HG02610 (cell line): ENCODE data around the gene SH3RF1.
"Not testable (repeated sequence)": the region's sequence is repeated elsewhere in the genome, so short reads cannot be mapped to it uniquely, and the experiment has no call there.

Experiments
- ATAC-seq: cut with Tn5 transposase; IDR thresholded peaks from one replicate; pipeline ENCODE4 v1.9.1; 2021; ENCODE audit warnings: mild to moderate bottlenecking, moderate library complexity; ENCODE audit not compliant: unreplicated experiment

Gene SH3RF1

DNA sequence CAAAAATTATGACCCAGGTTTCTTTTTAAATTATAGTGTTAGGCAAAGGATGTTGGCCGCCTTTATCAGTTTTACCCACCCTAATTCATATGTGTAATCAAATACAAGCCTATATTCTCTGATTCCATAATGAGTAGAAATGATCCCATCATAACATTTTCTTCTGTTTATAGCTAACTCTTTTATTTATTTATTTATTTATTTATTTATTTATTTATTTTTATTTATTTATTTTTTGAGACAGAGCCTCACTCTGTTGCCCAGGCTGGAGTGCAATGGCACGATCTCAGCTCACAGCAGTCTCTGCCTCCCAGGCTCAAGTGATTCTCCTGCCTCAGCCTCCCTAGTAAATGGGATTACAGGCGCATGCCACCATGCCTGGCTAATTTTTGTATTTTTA is 7.1 kb upstream of the SH3RF1 start:
- ATAC-seq: not testable (repeated sequence)

DNA sequence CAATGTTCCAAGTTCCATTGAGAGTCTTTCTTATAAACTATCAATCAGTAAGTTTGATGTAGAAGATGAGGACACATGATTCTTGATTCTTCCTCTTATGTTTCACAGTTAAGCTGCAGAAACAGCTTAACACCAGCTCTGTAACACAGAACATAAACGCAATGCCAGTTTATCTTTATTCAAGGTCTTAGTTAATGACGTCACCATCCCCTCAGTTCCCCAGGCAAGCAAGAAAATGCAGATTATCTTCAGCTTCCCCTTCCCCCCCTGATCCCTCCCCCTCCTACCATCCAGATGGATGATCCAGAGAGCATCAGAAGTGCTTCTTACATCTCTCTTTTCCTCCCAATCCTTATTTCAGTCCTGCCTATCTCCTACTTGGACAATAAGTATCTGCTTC is 4.4 kb upstream of the SH3RF1 start:
- no peak for ATAC-seq

DNA sequence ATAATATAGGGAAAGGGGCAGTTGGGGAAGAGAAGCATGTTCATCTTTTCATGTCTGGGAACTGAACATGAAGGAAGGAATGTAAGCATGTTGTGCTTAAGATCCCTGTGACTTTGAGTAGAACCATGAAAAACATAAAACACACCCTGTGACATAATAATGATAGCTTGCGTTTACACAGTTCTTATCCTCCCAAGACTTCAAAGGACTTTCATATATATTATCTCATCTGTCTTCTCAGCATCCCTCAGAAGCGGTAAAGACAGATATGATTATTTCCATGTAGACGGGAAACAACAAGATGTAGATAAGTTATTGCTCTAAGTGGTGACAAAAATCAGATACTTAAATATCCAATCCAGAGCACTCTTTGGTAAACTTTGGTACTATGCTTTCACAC is 3.3 kb upstream of the SH3RF1 start:
- ATAC-seq: no peak

DNA sequence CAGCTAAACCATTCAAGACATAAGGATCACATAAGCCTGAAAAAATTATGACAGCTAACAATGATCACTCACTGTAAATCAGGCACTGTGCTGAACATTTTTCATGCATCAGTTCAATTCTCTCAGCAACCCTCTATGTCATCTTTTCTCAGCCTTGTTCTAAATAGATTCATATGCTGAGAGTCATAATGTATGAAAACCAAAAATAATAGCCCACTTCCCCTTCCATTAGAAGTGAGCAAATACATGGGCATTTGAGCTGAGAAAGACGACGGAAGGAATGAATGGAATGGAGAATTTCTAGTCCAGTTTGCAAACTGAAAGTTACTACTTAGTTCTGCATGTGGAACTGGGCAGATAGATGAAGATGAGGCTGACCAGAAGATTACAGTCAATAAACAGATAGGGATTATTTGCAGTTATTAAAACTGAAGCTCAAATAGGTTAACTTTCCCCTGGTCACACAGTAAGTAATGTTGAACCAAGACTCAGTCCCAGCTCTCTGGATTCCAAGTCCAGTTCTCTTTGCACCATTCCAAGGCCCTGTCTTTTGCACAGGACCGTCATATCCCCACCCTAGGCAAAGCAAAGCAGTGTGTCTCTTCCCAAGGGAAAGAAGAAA is 1.6 kb upstream of the SH3RF1 start:
- peak; percentile 32 for ATAC-seq

DNA sequence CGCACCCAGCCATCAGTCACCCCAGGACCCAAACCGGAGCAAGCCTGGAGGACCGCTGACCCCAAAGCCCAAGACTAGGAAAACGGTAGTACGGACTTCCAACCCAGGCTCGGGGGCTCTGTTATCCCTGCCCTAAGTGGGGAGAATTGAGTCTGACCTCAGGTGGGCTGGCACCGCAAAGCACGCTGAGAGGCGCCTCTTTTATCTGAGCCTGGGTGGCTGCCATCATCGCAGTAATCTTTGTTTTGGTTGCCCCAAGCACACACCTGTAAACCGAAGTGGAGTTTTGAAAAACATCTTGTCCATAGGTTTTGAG is 894 bp upstream of the SH3RF1 start:
- no peak for ATAC-seq

DNA sequence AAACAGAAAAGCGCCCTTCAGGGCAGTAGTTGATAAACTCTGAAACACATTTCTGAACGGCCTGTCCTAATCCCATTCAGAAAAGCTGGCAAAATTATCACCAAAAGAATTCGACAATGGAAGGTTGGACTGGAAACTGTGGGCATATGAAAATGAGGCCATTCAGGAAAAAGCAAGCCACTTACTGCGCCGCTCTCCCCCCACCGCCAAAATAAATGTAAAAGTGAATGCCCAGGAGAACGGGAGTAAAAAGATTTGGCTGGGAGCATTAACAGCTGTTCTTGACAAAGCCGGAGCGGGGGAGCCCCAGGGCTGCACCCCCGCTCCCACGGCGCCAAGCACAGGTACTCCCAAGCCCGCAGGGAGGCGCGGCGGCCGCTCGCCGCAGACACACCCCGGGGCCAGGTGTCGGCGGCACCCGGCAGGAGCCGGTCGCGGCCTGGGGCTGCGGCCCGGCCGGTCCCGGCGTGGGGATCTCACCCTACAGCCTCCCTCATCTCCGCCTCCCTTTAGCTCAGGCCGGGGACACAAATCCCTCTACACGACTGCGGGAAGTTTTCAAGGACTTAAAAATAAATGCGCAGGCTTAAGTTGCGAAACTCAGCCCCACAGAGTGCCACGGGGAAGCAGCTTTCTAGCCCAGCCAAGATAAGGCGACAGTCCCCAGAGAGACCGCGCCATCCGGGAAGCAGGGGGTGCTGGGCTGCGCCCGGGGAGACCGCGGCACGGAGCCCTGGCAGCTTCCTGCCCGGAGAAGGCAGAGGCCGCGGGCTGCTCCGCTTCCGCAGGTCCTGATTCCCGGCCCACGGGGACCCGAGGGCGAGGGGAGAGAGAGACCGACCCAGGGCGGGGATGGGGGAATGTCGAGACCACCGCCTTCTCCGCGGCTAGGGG is 593 bp downstream of the SH3RF1 start:
- ATAC-seq: peak; percentile 44

DNA sequence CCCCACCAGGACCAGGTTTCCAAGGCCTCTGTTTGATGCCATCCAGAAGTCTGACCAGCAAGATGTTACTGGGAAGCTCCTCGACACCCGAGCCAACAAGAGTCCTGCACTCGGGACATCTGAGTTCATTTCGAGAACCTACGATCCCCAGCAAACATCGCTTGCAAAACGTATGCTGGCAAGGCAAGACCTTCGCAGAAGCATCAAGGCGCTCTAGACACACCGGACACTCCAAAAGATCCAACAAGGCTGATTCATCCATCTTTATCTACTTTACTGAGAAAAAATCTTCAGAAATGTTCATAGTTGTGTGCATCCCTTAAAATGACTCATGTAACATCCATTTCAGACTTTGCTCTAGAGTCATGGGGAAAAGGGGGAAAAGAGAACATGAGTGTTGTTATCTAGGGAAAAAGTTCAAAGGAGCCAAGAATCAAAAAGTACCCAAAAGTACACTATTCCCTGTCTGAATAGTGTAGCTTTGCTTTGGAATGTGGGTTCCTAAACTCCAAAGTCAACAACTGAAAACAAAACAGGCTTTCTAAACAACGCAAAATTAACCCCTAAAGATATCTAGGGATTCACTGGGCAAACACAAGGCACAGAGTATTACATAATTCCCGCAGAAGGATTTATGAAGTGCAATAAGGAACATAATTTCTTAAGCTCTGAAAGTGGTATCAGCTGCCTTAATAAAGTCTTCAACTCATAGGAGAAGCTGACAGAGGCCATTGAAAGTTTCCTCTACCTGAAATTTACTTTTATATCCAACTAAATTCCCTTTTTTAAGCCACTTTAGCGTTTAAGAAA is 1.6 kb downstream of the SH3RF1 start:
- no peak for ATAC-seq

DNA sequence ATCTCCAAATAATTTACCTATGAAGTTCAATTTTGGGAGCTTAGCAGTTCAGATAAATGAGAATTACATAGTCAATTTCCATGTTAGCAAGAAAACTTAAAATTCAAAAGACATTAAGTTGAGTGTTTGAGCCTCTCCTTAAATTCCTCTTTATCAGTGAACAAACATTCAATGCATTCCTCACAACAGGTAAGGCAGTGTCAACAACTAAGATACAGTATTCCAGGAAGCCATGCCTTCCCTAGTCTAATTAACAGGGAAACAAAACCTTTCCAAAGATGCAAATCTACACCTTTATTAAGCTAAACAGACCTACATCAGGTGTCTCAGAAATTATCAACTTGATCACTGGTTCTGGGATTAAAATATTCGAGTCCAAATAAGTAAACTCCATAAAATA is 3.7 kb downstream of the SH3RF1 start:
- no peak for ATAC-seq

DNA sequence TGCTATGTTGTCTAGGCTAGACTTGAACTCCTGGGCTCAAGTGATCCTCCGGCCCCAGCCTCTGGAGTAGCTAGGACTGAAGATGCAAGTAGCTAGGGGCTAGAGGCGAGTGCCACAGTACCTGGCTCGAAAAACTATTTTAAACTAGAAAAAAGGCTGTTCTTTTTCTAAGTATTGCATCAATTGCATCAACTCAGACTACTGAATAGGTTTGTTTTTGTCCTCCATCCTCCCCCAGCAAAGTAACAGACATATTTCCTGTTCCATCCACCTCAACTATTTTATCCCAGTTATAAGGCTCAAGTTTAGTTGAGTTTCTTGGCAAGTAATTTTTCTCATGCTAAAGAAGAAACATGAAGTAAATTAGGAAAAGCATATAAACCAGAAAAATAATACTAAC is 4.1 kb downstream of the SH3RF1 start:
- no peak for ATAC-seq

DNA sequence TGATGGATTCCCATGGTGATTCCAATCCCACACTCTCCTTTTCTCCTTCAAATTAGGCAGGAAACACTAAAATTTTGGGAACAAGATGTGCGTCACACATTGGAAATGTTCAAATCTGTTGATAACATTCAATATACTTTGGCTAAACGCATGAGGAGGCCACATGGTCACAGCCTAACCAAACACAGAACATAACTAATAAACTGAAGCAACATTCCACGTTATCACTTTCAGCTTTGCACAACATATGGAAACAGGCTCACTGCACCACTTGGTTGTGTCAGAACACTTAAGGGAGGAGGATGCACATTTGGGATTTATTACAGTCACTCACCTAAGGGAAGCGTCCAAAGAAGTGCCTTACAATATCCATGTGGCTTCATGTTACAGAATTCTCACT is 4.7 kb downstream of the SH3RF1 start:
- no peak for ATAC-seq

DNA sequence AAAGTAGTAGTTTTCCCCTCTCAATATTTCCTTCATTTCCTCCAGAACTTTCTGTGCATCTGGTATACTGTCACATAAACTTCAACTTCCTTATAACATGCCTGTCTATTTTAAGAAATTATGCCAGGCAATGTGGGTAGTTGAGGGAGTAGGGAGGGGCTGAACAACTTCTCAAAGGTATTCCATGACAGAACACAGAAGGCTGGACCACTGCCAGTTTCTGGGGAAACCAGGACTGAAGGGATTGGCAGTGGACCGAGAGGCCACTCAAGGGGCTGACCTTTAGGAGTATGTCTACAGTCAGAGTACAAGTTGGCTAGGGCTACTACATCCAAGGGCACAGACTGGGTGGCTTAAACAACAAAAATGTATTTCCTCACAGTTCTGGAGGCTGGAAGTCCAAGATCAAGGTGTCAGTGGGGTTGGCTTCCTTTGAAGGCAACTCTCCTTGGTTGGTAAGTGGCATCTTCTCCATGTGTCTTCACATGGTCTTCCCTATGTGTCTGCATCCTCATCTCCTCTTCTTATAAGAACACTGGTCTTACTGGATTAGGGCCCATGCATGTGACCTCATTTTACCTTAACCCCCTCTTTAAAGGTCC is 6.9 kb downstream of the SH3RF1 start:
- ATAC-seq: no peak

DNA sequence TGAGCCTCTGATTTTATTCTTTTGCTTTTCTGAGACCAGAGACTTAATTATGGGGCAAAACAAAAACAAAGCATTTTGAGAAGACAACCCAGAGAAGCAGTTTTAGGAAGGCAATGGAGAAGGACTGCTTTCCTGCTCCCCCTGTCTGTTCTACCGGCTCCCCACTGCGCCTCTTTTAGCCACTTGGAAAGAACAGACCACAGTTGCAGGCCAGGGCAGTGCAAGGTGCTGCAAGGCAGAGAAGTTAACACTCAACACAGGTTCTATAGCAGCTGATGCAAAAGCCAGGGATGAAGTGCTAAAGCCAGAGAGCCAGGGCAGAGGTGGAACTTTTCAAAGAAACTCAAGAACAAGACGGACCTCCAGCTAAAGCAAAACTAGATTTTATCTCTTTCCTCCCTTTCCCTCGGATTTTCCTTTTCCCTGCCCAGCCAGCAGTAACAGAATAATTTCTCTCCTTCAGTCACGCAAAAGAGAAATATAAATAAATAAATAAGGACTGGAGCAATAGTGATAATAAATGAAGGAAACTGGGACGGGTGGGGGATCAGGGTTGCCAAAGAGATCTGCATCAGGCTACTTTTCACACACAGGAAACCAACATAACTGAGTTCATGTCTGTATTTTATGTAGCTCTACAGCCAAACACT is 10.4 kb downstream of the SH3RF1 start:
- no peak for ATAC-seq

DNA sequence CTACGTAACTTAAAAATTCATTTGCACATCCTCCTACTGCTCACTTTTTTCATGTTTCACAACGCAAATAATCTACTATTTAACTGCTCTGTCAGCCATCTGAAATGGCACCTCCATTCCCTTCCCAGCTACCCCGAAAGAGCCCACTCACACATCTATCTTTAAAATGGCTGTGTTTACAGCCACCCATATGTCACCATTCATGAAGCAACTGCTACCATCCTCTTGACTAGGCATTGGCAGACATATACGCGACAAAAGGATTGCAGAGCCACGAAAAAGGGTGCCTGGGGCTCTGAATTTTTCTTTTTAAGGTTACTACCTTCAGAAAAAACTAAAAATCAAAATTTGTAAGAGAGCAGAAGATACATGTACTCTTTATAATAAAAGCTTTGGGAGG is 11.5 kb downstream of the SH3RF1 start:
- ATAC-seq: no peak

DNA sequence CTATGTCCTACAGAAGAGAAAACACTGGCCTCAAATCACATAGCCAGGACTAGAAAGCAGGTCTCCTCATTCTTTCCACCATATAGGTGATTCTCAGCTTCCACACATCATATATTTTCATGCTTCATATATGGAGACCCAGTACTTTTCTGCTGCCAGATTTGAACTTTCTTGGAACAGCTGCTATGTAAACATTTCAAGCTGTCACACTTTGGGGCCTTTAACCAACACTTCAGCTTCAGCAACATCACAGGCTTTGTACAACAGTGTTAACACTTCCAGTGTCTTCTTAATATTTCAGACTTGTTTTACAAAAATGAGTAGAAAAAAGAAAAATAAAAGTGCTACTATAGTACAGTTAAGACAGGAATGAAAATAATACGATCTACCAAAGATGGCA is 12.6 kb downstream of the SH3RF1 start:
- ATAC-seq: no peak

DNA sequence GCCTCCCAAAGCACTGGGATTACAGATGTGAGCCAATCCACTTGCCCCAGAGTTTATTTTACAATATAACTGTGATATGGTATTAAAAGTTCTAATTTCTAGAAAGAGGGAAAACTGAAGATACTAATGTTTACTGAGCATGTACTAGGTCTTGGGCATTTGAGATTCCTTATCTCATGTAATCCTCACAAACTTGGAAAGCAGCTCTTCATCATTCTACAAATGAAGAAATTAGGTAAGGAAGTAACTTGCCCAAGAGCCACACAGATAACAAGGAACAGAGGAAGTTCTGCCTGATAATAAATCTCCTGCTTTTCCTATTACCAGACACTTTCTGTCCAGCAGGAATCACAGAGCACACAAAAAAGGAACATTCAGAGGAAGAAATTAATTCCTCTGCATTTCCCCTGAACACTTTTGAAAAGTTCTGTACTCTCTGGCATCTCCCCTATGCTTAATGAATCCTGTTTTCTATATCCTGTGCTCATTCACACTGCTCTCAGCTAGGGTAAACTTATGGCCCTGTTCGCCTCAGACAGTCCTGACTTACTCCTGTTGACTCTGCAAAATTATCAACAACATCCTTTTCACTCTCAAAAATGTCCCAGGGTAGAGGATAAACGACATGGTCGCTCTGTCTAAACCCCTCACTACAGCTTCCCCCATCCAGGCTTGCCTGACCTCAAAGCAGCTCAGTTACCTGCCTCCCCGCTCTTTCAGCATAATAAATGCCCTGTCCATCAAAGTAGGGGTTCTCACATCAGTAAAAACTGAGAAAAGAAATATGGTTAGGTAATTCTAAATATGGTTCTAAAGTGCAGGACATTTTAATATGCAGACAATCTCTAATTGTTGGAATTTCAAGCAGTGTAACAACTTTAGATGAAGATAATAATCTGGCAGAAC is 13.6 kb downstream of the SH3RF1 start:
- no peak for ATAC-seq

DNA sequence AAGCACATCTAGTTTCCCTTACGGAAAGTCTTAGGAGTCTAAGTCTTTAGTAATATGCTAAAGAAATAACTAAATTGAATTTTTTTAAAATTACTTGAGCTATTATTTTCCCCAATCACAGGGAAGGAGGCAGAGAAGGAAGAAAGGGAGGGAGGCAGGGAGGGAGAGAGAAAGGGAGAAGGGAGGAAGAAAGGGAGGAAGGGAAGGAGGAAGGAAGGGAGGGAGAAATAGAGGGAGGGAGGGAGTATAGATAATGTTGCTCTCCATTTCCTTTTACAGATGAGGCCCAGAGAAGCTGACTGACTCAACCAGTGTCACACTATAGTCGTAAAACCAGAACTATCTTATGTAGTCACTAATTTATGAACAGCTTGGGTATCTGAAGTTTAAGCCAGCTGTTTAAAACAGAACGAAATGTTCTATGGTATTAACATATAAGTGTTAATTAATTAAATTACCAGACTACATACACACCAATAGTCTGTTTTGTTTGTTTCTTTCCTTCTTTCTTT is 14.6 kb downstream of the SH3RF1 start:
- ATAC-seq: no peak

DNA sequence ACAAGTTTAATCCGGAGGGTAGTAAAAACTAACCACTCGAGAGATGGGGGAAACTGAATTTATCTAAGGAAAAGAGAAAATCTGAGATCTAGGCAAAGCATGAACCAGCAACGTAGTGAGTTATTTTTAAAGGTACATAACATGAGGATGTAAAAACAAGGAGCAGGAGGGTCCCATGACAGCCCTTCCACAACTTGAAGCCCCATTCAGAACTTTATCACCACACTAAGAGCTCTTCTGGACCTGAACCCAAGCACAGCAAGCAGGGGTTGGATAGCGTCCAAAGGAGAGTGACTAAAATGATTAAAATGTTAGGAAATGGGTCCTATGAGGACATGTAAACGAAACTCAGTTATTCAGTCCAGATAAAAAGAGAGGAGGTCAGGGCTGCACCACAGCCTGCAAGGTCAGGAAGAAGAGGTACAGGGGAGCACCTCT is 16.2 kb downstream of the SH3RF1 start:
- ATAC-seq: no peak

DNA sequence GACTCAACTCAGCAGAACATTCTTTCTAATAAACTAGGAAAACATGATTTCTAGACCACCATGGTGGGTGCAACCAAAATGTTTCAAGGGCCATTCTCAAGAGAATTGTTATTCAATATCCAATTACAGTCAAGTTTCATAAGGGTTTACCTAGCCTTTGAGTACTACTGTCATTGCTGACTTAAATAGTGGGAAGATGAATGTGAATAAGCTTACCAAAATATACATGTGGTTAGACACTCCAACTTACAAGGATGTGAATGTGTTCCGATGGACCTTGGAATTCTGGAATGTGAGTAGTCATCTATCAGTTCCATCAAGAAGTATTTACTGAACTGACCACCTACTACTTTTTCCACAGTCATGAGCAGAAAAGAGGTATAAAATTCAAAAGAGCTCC is 16.9 kb downstream of the SH3RF1 start:
- ATAC-seq: no peak

DNA sequence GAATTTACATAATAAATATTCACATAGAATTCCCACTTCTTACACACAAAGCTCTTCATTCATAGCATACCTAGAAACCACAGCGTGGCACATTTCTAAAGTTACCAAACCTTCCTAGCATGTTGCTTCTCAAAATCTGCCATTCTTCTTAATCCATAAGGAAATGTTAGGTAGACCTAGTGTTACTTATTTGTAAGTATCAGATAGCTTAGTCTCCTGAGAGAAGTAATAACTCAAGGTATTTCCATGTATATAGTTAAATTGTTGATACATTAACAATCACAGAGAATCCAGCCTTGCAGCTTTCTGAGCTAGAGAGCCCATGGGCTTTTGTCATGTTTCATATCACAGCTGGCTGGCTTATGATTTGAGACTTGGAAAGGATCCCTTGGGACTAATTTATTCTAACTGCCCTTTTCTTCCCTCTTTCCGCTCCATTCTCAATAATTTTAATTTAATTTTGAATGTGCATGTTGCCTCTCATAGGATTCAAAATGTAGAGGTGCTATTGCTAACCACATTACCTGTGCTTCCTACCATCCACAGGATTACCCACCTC is 17.6 kb downstream of the SH3RF1 start:
- no peak for ATAC-seq
